NT2/D1 (cell line): ENCODE measurements around the gene NUAK1.

Source experiments
- DNase-seq: peaks from one replicate; pipeline ENCODE4 v3.0.0-alpha.2; 2011; ENCODE audit warnings: low read depth, low spot score
- H3K27me3 ChIP-seq: 2 replicates; pipeline ENCODE4 v1.6.0; 2011; ENCODE audit warnings: mild to moderate bottlenecking; ENCODE audit not compliant: insufficient read length, insufficient read depth
- H3K36me3 ChIP-seq: 2 replicates; pipeline ENCODE4 v1.6.1; 2011; ENCODE audit warnings: mild to moderate bottlenecking, low read length, mixed read lengths; ENCODE audit not compliant: insufficient read depth, insufficient read length
- H3K4me1 ChIP-seq: 2 replicates; pipeline ENCODE4 v1.5.1; 2011; ENCODE audit not compliant: insufficient read depth, insufficient read length
- H3K4me3 ChIP-seq: 2 replicates; pipeline ENCODE4 v1.5.1; 2011; ENCODE audit warnings: low read depth; ENCODE audit not compliant: insufficient read length
- H3K9ac ChIP-seq: 2 replicates; pipeline ENCODE4 v1.6.0; 2011; ENCODE audit warnings: low read depth; ENCODE audit not compliant: insufficient read length
- H3K9me3 ChIP-seq: 2 replicates; pipeline ENCODE4 v1.5.1; 2011; ENCODE audit warnings: mild to moderate bottlenecking, low read length; ENCODE audit not compliant: insufficient read depth
- SUZ12 ChIP-seq: IDR thresholded peaks from 2 replicates; pipeline ENCODE4 v1.6.1; 2011; ENCODE audit not compliant: insufficient read length, insufficient read depth; ENCODE audit errors: extremely low read depth
- YY1 ChIP-seq: IDR thresholded peaks from 2 replicates; pipeline ENCODE4 v1.6.1; 2011; ENCODE audit not compliant: insufficient read length, insufficient read depth
- ZNF274 ChIP-seq: IDR thresholded peaks from 2 replicates; pipeline ENCODE4 v1.6.1; 2011; ENCODE audit warnings: mild to moderate bottlenecking, low read depth, low read length

NUAK1 gene

GRCh38 chr12:106128585-106129328, 10.0 kb downstream of the NUAK1 start:
- H3K36me3 ChIP-seq, result peaks cover 26% of the 10 kb centered on the region
- no peak for DNase-seq
- peaks cover 15% of the 10 kb centered on the region for H3K4me1 ChIP-seq
- no peak overlapping the region for H3K4me3 ChIP-seq
- H3K27me3 ChIP-seq, result no peaks in the 10 kb centered on the region
- H3K9me3 ChIP-seq, result no peaks in the 10 kb centered on the region
- H3K9ac ChIP-seq, result no peak overlapping the region
- no peak for TF ChIP-seq SUZ12
- no peak for TF ChIP-seq ZNF274
- TF ChIP-seq YY1, result no peak

GRCh38 chr12:106127338-106128126, 11.2 kb downstream of the NUAK1 start:
- H3K9me3 ChIP-seq, result no peaks in the 10 kb centered on the region
- no peak overlapping the region for H3K9ac ChIP-seq
- H3K27me3 ChIP-seq, result no peaks in the 10 kb centered on the region
- peaks cover 32% of the 10 kb centered on the region for H3K36me3 ChIP-seq
- no peak overlapping the region for H3K4me3 ChIP-seq
- no peak for TF ChIP-seq YY1
- no peak for TF ChIP-seq SUZ12
- no peak for TF ChIP-seq ZNF274
- peaks cover 15% of the 10 kb centered on the region for H3K4me1 ChIP-seq
- DNase-seq, result no peak

GRCh38 chr12:106126441-106127337, 12.1 kb downstream of the NUAK1 start:
- Histone ChIP-seq H3K27me3 (no peaks in the 10 kb centered on the region), H3K4me1 (peaks cover 15% of the 10 kb centered on the region), H3K36me3 (peaks cover 39% of the 10 kb centered on the region), H3K4me3 (no peak overlapping the region), H3K9me3 (no peaks in the 10 kb centered on the region), H3K9ac (no peak overlapping the region)
- no peak for TF ChIP-seq YY1
- no peak for TF ChIP-seq SUZ12
- DNase-seq, result no peak

GRCh38 chr12:106125351-106126095, 13.2 kb downstream of the NUAK1 start:
- TF ChIP-seq YY1 (no peak), SUZ12 (no peak), ZNF274 (no peak)
- Histone ChIP-seq H3K4me1 (peaks cover 11% of the 10 kb centered on the region), H3K9me3 (no peaks in the 10 kb centered on the region), H3K36me3 (peaks cover 43% of the 10 kb centered on the region), H3K9ac (no peak overlapping the region), H3K4me3 (no peak overlapping the region), H3K27me3 (no peaks in the 10 kb centered on the region)
- no peak for DNase-seq

- no peak overlapping the region for H3K4me3 ChIP-seq
- H3K4me1 ChIP-seq, result peaks cover 5% of the 10 kb centered on the region
- H3K27me3 ChIP-seq, result no peaks in the 10 kb centered on the region
- DNase-seq, result no peak
- H3K36me3 ChIP-seq, result peaks cover 38% of the 10 kb centered on the region
- no peak overlapping the region for H3K9ac ChIP-seq
- H3K9me3 ChIP-seq, result no peaks in the 10 kb centered on the region
- no peak for TF ChIP-seq SUZ12
- no peak for TF ChIP-seq YY1
- TF ChIP-seq ZNF274, result no peak
Measured at GRCh38 chr12:106123551-106124081, 15.1 kb downstream of the NUAK1 start.

GRCh38 chr12:106123110-106123509, 15.6 kb downstream of the NUAK1 start:
- TF ChIP-seq SUZ12 (no peak), ZNF274 (no peak)
- Histone ChIP-seq H3K9me3 (no peaks in the 10 kb centered on the region), H3K9ac (no peak overlapping the region), H3K36me3 (peaks cover 38% of the 10 kb centered on the region), H3K4me1 (peaks cover 5% of the 10 kb centered on the region), H3K4me3 (no peak overlapping the region), H3K27me3 (no peaks in the 10 kb centered on the region)
- no peak for DNase-seq
